ENCODE results near the gene RNF10.
"Not testable (repeated sequence)": the region's sequence is repeated elsewhere in the genome, so short reads cannot be mapped to it uniquely, and the experiment has no call there.

Gene RNF10

GRCh38 chr12:120534203-120534702, at the start of gene RNF10:
TSS of gene RNF10 (plus strand) at chr12:120534356. CDS start at chr12:120534812, 456 bp downstream.
- DNase-seq = peak; percentile 85

GRCh38 chr12:120485961-120486881, 47.9 kb upstream of the RNF10 start:
- DNase-seq = no peak

- not testable (repeated sequence) for DNase-seq
These were observed 46.6 kb upstream of the RNF10 start for GRCh38 chr12:120487552-120487951.

- no peak for DNase-seq
These were observed 46.0 kb upstream of the RNF10 start for GRCh38 chr12:120488057-120488640.

DNA sequence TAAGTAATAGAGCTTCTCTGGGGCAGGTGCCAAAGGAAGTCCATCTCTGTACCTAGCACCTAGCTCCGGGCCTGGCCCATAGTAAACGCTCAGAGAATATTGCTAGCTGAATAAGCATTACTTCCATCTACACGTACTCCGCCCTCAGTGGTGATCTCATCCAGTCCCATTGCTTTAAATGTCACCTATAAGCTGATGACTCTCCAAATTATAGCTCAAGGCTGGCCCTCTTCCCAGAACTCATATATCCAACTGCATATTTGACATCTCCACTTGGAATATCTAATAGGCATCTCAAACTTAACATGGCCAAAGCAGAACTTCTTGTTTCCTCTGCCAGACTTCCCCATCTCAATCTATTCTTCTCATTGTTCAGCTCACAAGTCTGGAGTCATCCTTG, 45.1 kb upstream of the RNF10 start:
- DNase-seq = no peak

DNA sequence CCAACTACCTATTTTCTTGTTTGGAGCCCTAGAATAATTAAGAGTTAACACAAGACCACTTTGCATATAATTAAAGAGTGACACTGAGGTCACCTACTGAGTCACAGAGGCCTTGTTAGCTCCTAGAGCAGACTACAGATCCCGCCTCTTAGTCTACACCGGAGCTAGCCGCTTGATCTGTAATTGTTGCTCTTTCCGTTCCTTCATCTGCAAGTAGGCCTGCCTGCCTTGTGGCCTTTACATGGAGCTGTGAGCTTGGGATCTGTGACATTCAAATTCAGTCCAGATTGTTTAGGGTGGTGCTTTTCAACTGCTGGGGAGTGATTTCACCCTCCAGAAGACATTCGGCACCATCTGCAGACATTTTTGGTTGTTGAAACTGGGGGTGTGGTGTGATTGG, 43.8 kb upstream of the RNF10 start:
- no peak for DNase-seq

DNA sequence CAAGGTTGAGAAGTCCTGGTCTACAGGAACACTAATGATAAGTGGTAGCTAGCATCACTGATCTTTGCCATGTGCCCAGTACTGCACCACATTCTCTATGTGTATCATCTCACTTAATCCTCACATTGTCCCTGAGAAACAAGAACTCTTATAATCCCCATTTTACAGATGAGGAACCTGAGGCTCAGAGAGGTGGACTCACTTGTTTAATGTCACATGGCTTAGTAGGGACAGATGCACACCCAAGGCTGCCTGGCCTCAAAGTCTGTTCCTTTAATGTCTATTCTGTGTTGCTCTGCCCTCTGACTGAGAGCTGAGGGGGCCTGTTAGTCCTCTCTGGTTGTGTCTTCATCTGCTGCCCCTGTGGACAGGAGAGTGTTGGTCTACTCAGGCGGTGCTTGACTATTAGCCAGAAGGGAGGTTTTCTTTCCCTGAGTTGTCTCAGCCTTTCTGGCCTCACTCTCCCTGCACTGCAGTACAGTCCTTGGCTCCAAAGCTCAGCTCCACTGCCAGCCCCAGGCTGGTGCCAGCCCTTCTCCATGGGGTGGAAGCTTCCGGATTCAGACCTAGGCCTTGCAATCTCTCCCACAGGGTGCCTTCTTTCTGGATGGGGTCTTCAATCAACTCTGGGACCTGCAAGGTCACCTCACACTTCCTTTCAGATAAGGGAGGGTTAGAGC, 43.2 kb upstream of the RNF10 start:
- no peak for DNase-seq

- DNase-seq = no peak
These were observed 38.9 kb upstream of the RNF10 start for GRCh38 chr12:120495186-120495730.

DNA sequence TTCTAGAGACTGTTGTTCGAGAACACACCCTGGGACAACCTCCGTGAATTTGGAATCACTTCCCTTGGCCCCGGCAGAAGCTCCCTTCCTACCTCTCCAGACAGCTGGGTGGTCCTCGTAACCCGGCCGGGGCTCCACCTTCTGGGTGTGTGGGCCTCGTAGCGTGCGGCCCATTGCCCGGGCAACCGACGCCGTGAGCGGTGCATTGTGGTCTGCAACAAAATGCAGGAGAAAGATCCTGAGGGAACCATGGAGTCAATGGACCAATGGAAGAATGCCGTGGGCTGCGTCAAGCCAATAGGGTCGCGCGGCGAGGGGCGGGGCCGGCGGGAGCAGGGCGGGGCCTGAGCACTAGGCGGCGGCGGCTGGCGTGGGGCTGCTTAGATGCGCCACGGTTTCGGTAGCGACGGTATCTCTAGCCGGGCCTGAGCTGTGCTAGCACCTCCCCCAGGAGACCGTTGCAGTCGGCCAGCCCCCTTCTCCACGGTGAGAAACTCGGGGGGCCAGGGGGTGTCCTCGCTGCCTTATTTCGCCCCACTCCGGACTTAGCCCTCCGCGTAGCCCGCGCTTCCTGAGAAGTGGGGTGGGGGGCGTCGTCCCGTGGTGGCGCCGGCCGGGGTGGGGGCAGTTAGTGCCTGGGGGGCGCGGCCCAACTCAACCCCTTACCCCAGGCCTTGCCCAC, 38.3 kb upstream of the RNF10 start, which contains the start of gene DYNLL1:
DYNLL1 (plus strand) TSS at position 383 of the 682 bp plus-strand sequence. CDS start 309 bp downstream, outside the sequence.
- peak; percentile 97 for DNase-seq

DNA sequence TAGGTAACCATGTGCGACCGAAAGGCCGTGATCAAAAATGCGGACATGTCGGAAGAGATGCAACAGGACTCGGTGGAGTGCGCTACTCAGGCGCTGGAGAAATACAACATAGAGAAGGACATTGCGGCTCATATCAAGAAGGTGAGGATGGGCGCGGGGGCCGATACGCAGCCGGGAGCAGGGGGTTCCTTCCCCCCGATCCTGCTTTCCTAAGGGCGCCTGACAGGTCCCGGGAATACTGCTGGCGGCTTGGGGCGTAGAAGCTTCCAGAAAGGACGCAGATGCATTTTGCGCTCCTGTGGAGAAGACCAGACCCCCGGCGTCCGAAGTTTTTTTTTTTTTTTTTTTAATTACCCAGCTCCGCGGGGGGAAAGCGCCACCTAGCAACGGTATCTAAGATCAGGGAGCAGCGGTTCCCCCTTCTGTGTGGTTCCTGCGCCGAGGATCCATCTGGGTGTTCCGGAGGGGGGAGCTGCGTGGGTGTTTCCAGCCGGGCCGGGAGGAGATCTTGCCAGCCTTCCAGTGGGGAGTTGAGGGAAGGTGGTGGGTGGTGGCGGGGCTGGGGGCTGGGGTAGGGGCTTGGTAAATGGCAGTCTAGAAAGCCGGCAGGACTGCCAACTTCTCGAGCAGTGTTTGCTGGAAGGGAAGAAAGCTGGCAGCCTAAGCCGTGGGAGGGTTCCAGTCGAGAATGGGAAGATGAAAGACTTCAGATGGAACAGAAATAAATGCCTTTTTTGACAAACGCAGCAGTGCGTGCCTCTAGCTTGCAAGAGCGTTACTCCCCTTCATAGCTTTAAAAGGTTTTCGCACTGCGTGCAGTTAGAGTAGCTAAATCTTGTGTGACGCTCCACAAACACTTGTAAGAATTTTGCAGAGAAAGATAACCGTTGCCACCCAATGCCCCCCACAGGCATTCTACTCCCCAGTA, 37.5 kb upstream of the RNF10 start:
- peak; percentile 8 for DNase-seq

GRCh38 chr12:120497524-120498150, 36.5 kb upstream of the RNF10 start:
- DNase-seq = no peak

- DNase-seq = no peak
These were observed 35.2 kb upstream of the RNF10 start for GRCh38 chr12:120498870-120499515.

- no peak for DNase-seq
These were observed 33.6 kb upstream of the RNF10 start for GRCh38 chr12:120500581-120500980.

DNA sequence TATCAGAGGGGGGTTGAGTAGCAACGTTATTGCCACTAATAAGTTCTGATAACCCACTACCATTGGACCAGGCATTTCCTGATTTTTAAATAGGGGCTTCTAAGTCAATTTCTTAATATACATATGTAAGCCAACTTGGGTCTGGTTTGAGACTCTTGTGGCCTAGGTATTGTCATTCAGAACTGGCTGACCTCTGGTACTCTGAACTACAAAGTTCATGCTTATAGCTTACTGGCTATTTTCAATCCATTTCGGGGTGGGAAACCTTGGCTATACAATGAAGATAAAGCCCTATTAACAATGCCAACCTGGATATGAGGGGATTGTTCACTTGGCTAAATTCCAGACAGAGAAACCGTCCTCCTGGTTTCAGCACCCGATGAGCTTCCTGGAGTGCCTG, 29.6 kb upstream of the RNF10 start:
- DNase-seq = no peak

DNA sequence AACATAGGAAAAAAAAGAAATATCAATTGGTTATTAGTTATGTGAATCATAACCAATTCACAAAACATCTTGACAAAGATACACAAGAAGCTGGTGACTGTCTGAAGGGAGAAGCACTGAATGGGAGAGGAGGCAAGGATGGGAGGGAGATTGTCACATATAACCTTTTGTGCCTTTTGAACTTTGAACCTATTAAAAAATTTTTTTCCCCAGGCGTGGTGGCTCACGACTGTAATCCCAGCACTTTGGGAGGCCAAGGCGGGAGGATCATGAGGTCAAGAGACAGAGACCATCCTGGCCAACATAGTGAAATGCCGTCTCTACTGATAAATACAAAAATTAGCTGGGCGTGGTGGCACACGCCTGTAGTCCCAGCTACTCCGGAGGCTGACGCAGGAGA, 25.6 kb upstream of the RNF10 start:
- no peak for DNase-seq

DNA sequence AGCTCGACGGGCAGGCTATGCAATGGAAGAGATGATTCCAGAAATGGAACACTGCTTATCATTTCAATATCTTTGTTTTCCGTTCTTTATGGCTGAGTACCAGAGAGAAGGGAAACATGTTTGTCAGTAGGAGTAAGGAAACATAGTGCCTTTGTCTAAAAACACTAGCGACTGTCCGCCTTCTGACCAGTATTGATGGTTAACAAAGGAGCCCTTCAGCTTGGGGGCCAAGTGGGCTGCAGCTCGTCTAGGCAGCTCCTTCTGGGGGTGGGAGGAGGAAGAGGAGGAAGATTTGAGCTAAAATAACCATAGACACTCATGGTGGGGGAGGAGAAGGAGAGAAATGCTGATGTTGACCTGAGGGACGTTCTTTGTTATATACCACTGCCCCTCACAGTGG, 20.2 kb upstream of the RNF10 start:
- no peak for DNase-seq

- DNase-seq = no peak
These were observed 18.7 kb upstream of the RNF10 start for GRCh38 chr12:120515496-120515895.

- DNase-seq = not testable (repeated sequence)
These were observed 14.8 kb upstream of the RNF10 start for GRCh38 chr12:120519324-120519723.

- DNase-seq = no peak
These were observed 11.6 kb upstream of the RNF10 start for GRCh38 chr12:120522568-120522967.

- peak; percentile 68 for DNase-seq
These were observed 5.2 kb upstream of the RNF10 start, which contains the start of gene COQ5 for GRCh38 chr12:120528861-120529525. TSS of gene COQ5 (minus strand) at chr12:120529158. CDS start at chr12:120529141, 17 bp downstream.

Measured in NCI-H1417 treated with DMSO at 0.1 percent for 48 hours (cell line).